ENCODE measurements around the gene ITGB2. TPM values are rescaled to one million over a fixed set of nuclear protein-coding genes. Genes with fewer than 3 reads are reported as not detected.

Gene ITGB2
- total RNA-seq, 2 donors from 2014 or later, result 1.6 to 2.3 TPM

DNA sequence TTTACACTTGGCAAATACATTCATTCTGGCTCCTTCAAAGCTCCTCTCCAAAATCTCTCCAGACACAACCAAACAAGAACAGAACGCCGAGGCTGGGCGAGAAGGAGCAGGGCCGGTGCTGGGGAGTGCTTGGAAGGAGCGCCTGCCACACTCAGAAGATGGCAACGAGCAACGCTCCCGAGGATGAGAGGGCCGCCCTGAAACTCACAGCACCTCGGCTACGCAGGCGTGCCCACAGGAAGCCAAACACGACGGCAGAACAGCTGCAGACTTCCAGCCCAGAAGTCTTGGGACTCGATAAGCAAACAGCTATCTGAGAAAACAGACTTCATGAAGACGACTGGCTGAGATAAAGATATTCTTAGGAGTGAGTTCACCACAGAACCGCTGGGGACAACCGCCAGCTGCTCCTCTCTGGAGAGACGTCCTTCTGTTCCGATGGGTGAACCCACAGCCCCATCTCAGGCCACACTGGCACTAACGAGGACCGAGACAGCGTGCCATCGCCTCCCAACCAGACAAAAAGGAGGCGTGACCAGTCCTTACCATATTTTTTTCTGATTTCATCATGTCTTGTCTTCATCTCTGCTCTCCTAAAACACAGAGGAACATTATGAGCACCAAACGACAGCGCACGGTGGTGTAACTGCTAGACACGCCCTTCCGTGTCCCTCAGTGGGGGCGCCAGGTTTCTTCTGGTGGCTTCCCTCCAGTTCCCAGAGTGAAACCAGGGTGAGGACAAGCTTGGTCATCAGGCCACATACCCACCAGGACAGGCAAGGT, 65.8 kb downstream of the ITGB2 start:
- no peak overlapping the region for H3K27ac Mint-ChIP-seq
- 95% methylated on average over 27 to 31 of the region's 31 CpGs for WGBS, 2 experiments (ENCODE audit: insufficient coverage in 1 of 2, insufficient read length in 1 of 2)
- peaks cover 89% of the 10 kb centered on the region for H3K36me3 Mint-ChIP-seq (ENCODE audit: low read depth)
- no peaks in the 10 kb centered on the region for H3K9me3 Mint-ChIP-seq
- no peaks in the 10 kb centered on the region for H3K9me3 ChIP-seq (ENCODE audit: control insufficient read depth, low read length)
- H3K27me3 ChIP-seq (ENCODE audit: control insufficient read depth, insufficient read depth, low read length, poor library complexity, severe bottlenecking), result no peaks in the 10 kb centered on the region
- no peak overlapping the region for H3K4me3 Mint-ChIP-seq
- H3K9ac ChIP-seq (ENCODE audit: extremely low read depth, low read length, poor library complexity, severe bottlenecking), result no peak overlapping the region
- TF ChIP-seq, protein P1, sequence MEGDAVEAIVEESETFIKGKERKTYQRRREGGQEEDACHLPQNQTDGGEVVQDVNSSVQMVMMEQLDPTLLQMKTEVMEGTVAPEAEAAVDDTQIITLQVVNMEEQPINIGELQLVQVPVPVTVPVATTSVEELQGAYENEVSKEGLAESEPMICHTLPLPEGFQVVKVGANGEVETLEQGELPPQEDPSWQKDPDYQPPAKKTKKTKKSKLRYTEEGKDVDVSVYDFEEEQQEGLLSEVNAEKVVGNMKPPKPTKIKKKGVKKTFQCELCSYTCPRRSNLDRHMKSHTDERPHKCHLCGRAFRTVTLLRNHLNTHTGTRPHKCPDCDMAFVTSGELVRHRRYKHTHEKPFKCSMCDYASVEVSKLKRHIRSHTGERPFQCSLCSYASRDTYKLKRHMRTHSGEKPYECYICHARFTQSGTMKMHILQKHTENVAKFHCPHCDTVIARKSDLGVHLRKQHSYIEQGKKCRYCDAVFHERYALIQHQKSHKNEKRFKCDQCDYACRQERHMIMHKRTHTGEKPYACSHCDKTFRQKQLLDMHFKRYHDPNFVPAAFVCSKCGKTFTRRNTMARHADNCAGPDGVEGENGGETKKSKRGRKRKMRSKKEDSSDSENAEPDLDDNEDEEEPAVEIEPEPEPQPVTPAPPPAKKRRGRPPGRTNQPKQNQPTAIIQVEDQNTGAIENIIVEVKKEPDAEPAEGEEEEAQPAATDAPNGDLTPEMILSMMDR (conservative IDR thresholded peaks at IDR 0.05), result no peak
- no peaks in the 10 kb centered on the region for H3K4me1 Mint-ChIP-seq
- no peak overlapping the region for H3K27ac ChIP-seq (ENCODE audit: low read depth, low read length)
- H3K4me3 ChIP-seq (ENCODE audit: low read length), result no peak overlapping the region
- H3K36me3 ChIP-seq (ENCODE audit: control insufficient read depth, insufficient read depth, low read length), result peaks cover 90% of the 10 kb centered on the region
- DNase-seq, result no peak
- H3K4me1 ChIP-seq (ENCODE audit: control insufficient read depth, insufficient read depth, low read length), result no peaks in the 10 kb centered on the region
- no peaks in the 10 kb centered on the region for H3K27me3 Mint-ChIP-seq (ENCODE audit: insufficient read depth)

DNA sequence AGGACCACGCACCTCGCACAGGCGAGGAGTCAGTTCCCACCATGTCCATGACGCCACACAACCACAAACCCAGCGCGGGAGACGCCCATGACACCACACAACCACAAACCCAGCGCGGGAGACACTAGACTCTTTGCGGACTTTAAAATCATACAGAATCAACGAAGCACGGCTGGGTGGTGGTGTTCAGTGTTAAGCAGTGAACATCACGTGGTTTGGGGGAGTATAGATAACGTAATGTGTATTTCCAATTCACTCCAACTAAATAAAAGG, 66.4 kb downstream of the ITGB2 start:
- Histone ChIP-seq H3K27me3 (ENCODE audit: control insufficient read depth, insufficient read depth, low read length, poor library complexity, severe bottlenecking) (no peaks in the 10 kb centered on the region), H3K9ac (ENCODE audit: extremely low read depth, low read length, poor library complexity, severe bottlenecking) (no peak overlapping the region), H3K9me3 (ENCODE audit: control insufficient read depth, low read length) (no peaks in the 10 kb centered on the region), H3K36me3 (ENCODE audit: control insufficient read depth, insufficient read depth, low read length) (peaks cover 90% of the 10 kb centered on the region), H3K4me3 (ENCODE audit: low read length) (no peak overlapping the region), H3K4me1 (ENCODE audit: control insufficient read depth, insufficient read depth, low read length) (no peaks in the 10 kb centered on the region), H3K27ac (ENCODE audit: low read depth, low read length) (no peak overlapping the region)
- no peaks in the 10 kb centered on the region for H3K27me3 Mint-ChIP-seq (ENCODE audit: insufficient read depth)
- no peak overlapping the region for H3K4me3 Mint-ChIP-seq
- DNase-seq, result no peak
- 95% methylated on average over 4 to 12 of the region's 14 CpGs for WGBS, 2 experiments (ENCODE audit: insufficient coverage in 1 of 2, insufficient read length in 1 of 2)
- peaks cover 89% of the 10 kb centered on the region for H3K36me3 Mint-ChIP-seq (ENCODE audit: low read depth)
- H3K4me1 Mint-ChIP-seq, result no peaks in the 10 kb centered on the region
- TF ChIP-seq, protein P1 (conservative IDR thresholded peaks at IDR 0.05), result no peak
- H3K27ac Mint-ChIP-seq, result no peak overlapping the region
- no peaks in the 10 kb centered on the region for H3K9me3 Mint-ChIP-seq

DNA sequence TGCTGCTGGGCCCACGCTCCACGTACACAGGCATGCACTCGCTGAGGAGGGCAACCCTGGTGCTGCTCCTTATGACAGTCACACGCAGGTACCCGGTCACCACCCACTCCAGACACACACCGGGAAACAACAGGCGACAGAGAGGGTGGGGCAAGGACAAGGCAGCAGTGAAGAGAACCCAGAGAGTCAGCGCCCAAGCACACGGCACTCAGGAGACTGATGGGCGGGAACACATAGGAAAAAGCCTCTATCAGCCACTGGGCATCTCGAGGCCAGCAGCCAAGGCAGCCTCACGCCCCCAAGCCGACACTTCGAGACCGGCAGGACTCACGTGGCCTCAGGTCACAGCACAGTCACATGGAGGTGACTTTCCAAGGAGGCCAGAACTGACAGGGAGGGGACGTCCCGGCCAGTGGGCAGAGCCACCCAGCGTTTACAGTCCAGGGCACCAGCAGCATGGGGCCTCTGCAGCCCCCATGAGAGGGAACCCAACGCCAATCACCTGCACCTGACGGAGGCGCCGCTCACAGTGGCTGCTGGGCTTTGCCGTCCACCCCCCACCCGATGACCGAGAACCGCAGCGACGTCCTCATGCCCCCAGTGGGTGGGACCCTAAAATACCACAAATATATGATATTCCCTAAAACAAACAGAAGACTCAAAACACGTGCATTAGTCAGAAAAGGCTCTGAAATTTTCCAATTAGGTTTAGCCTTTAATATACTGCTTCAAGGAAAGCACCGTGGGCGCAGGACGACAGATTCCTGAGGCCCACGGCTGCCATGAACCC, 66.9 kb downstream of the ITGB2 start:
- no peak overlapping the region for H3K9ac ChIP-seq (ENCODE audit: extremely low read depth, low read length, poor library complexity, severe bottlenecking)
- TF ChIP-seq, protein P1 (conservative IDR thresholded peaks at IDR 0.05), result no peak
- Mint-ChIP-seq H3K27me3 (ENCODE audit: insufficient read depth) (no peaks in the 10 kb centered on the region), H3K4me3 (no peak overlapping the region), H3K4me1 (no peaks in the 10 kb centered on the region), H3K27ac (no peak overlapping the region), H3K36me3 (ENCODE audit: low read depth) (peaks cover 87% of the 10 kb centered on the region), H3K9me3 (no peaks in the 10 kb centered on the region)
- no peaks in the 10 kb centered on the region for H3K27me3 ChIP-seq (ENCODE audit: control insufficient read depth, insufficient read depth, low read length, poor library complexity, severe bottlenecking)
- peaks cover 89% of the 10 kb centered on the region for H3K36me3 ChIP-seq (ENCODE audit: control insufficient read depth, insufficient read depth, low read length)
- H3K27ac ChIP-seq (ENCODE audit: low read depth, low read length), result no peak overlapping the region
- DNase-seq, result no peak
- no peak overlapping the region for H3K4me3 ChIP-seq (ENCODE audit: low read length)
- 95 to 96% methylated on average over 29 to 34 of the region's 34 CpGs for WGBS, 2 experiments (ENCODE audit: insufficient coverage in 1 of 2, insufficient read length in 1 of 2)
- H3K9me3 ChIP-seq (ENCODE audit: control insufficient read depth, low read length), result no peaks in the 10 kb centered on the region
- H3K4me1 ChIP-seq (ENCODE audit: control insufficient read depth, insufficient read depth, low read length), result no peaks in the 10 kb centered on the region
